Breast epithelium (tissue), 4 donors: ENCODE measurements around the gene TLNRD1. TPM values are rescaled to one million over a fixed set of nuclear protein-coding genes. Genes with fewer than 3 reads are reported as not detected.
"Not testable (repeated sequence)": the region's sequence is repeated elsewhere in the genome, so short reads cannot be mapped to it uniquely, and the experiment has no call there.

Experiments used
- DNase-seq, 2 donors: peaks; one replicate each; pipeline ENCODE4 v3.0.0-alpha.2; 2019; ENCODE audit warnings: low spot score in 2 of 2
- H3K27ac ChIP-seq, 2 donors: fragments of 200-600 bp; sonication (generic) in 1 of 2; one replicate each; pipeline ENCODE4 v1.5.1; 2016 to 2019; ENCODE audit warnings: mild to moderate bottlenecking in 1 of 2
- H3K27me3 ChIP-seq, 2 donors: fragments of 200-600 bp; sonication (generic) in 1 of 2; one replicate each; pipeline versions ENCODE4 v1.5.1 to v1.6.0; 2017 to 2019; ENCODE audit warnings: control low read depth in 1 of 2, mild to moderate bottlenecking in 1 of 2
- H3K36me3 ChIP-seq: fragments of 200-600 bp; one replicate; pipeline ENCODE4 v1.5.1; 2019
- H3K4me1 ChIP-seq, 2 donors: fragments of 200-600 bp; sonication (generic); one replicate each; pipeline ENCODE4 v1.5.1; 2016 to 2019; ENCODE audit warnings: control low read depth in 1 of 2
- H3K4me3 ChIP-seq, 3 donors: fragments of 200-600 bp; sonication (generic); 1 replicate in 2 of 3; 2 replicates in 1 of 3; pipeline ENCODE4 v1.5.1; 2016 to 2019; ENCODE audit warnings: mild to moderate bottlenecking in 3 of 3, moderate library complexity in 2 of 3
- H3K9me3 ChIP-seq, 2 donors: fragments of 200-600 bp; sonication (generic) in 1 of 2; one replicate each; pipeline ENCODE4 v1.5.1; 2016 to 2019; ENCODE audit warnings: control low read depth in 1 of 2
- CTCF ChIP-seq, 3 donors: fragments of 450-650 bp; IDR thresholded peaks; one replicate each; pipeline ENCODE4 v1.5.1; 2016 to 2017; ENCODE audit warnings: antibody characterized with exemption in 3 of 3, mild to moderate bottlenecking in 3 of 3, moderate library complexity in 3 of 3
- POLR2A ChIP-seq: fragments of 450-650 bp; IDR thresholded peaks from one replicate; pipeline ENCODE4 v1.6.1; 2016; ENCODE audit warnings: antibody characterized with exemption, mild to moderate bottlenecking, moderate library complexity
- POLR2AphosphoS5 ChIP-seq, 3 donors: sonication (generic); formaldehyde crosslinking; IDR thresholded peaks; one replicate each; pipeline ENCODE4 v1.6.1; 2017; ENCODE audit warnings: antibody characterized with exemption in 3 of 3
- intact Hi-C: fragments of 100-400 bp; cut with DNase I; formaldehyde crosslinking; loops from one replicate; pipeline ENCODE4 v1.15.1; 2023; ENCODE audit warnings: low total_unique reads
- total RNA-seq, 3 donors: library from RNA; depleted of rRNA; stranded (reverse); fragments of >200 nt; gene quantifications; one replicate each; pipeline ENCODE4 v1.1.0, GENCODE V29; 2016

The TLNRD1 gene
- total RNA-seq: 10 to 100 TPM; 15.1 to 21.6 (median 16.8) TPM

GRCh38 chr15:81000624-81001151, at the start of gene TLNRD1:
TLNRD1 (plus strand) TSS chr15:81000923; CDS start chr15:81002272, 1,349 bp downstream.
- Histone ChIP-seq H3K9me3 (no peaks in the 10 kb centered on the region), H3K4me3 (peak within 1 kb of the TSS; percentile 79 to 88 (median 83)), H3K36me3 (no peaks in the 10 kb centered on the region), H3K27ac (peak within 1 kb of the TSS; percentile 91 to 98), H3K27me3 (no peaks in the 10 kb centered on the region), H3K4me1 (no peaks in the 10 kb centered on the region)
- TF ChIP-seq CTCF (IDR thresholded peaks at IDR 0.05) (no peak), POLR2A (peak; percentile 84), POLR2AphosphoS5 (IDR thresholded peaks at IDR 0.05) (peak; percentile 84 to 95 (median 94))
- intact Hi-C loops: no loop called here
- DNase-seq: peak; percentile 78 to 83

GRCh38 chr15:80951941-80952340, 48.8 kb upstream of the TLNRD1 start:
- intact Hi-C loops: no loop called here
- Histone ChIP-seq H3K4me3 (no peak overlapping the region), H3K27ac (no peak overlapping the region), H3K27me3 (no peaks in the 10 kb centered on the region), H3K9me3 (no peaks in the 10 kb centered on the region), H3K36me3 (peaks cover 9% of the 10 kb centered on the region), H3K4me1 (no peaks in the 10 kb centered on the region)
- TF ChIP-seq POLR2A (no peak), CTCF (IDR thresholded peaks at IDR 0.05) (no peak), POLR2AphosphoS5 (IDR thresholded peaks at IDR 0.05) (no peak)
- DNase-seq: no peak

- intact Hi-C loops: no loop called here
- no peak for TF ChIP-seq POLR2AphosphoS5 (IDR thresholded peaks at IDR 0.05)
- no peak for TF ChIP-seq CTCF (IDR thresholded peaks at IDR 0.05)
- Histone ChIP-seq H3K4me3 (no peak overlapping the region), H3K9me3 (no peaks in the 10 kb centered on the region), H3K36me3 (peaks cover 4% of the 10 kb centered on the region), H3K4me1 (no peaks in the 10 kb centered on the region), H3K27me3 (no peaks in the 10 kb centered on the region), H3K27ac (no peak overlapping the region)
- DNase-seq: no peak
These were observed 47.4 kb upstream of the TLNRD1 start for GRCh38 chr15:80953001-80953952.

- intact Hi-C loops: no loop called here
- TF ChIP-seq POLR2A (no peak), CTCF (IDR thresholded peaks at IDR 0.05) (no peak), POLR2AphosphoS5 (IDR thresholded peaks at IDR 0.05) (no peak)
- Histone ChIP-seq H3K27me3 (no peaks in the 10 kb centered on the region), H3K9me3 (no peaks in the 10 kb centered on the region), H3K36me3 (no peaks in the 10 kb centered on the region), H3K4me1 (no peaks in the 10 kb centered on the region), H3K27ac (no peak overlapping the region), H3K4me3 (no peak overlapping the region)
- DNase-seq: no peak
These were observed 46.6 kb upstream of the TLNRD1 start for GRCh38 chr15:80953953-80954778.

- H3K4me1 ChIP-seq, H3K36me3 ChIP-seq, DNase-seq, H3K9me3 ChIP-seq, intact Hi-C loops, H3K27ac ChIP-seq, H3K27me3 ChIP-seq, H3K4me3 ChIP-seq: not testable (repeated sequence)
These were observed 44.9 kb upstream of the TLNRD1 start for GRCh38 chr15:80955571-80956452.
